ENCODE results near the gene NAT9. TPM values are rescaled to one million over a fixed set of nuclear protein-coding genes. Genes with fewer than 3 reads are reported as not detected.

Gene NAT9
- total and polyA plus RNA-seq, 9 donors, result 19.7 to 87.0 (median 56.5) TPM

GRCh38 chr17:74744349-74744713, 31.8 kb downstream of the NAT9 start:
- no peaks in the 10 kb centered on the region for H3K9me3 ChIP-seq
- 61 to 81% (median 71%) methylated on average over 2 of the region's 2 CpGs for WGBS, 3 donors
- TF ChIP-seq POLR2A (IDR thresholded peaks at IDR 0.05) (no peak), EP300 (IDR thresholded peaks at IDR 0.05) (no peak), CTCF (IDR thresholded peaks at IDR 0.05) (no peak)
- H3K36me3 ChIP-seq, result no peaks in the 10 kb centered on the region
- H3K4me3 ChIP-seq, result no peak overlapping the region
- H3K27ac ChIP-seq, result no peak overlapping the region
- no peaks in the 10 kb centered on the region for H3K27me3 ChIP-seq
- intact Hi-C loops (cut with DNase I), result loop anchor here in 1 of 4 donors (5.0 to 10.0 kb wide), 3 partner anchors 123 to 530 kb away; partner anchors contain the start of gene TTYH2
- H3K4me1 ChIP-seq (ENCODE audit: insufficient read depth), result peaks cover 1% of the 10 kb centered on the region
- DNase-seq, result no peak

GRCh38 chr17:74743755-74744154, 32.4 kb downstream of the NAT9 start:
- intact Hi-C loops (cut with DNase I), result loop anchor here in 1 of 4 donors (5.0 to 10.0 kb wide), 3 partner anchors 124 to 529 kb away; partner anchors contain the start of gene TTYH2
- no peak overlapping the region for H3K4me3 ChIP-seq

GRCh38 chr17:74742978-74743545, 33.1 kb downstream of the NAT9 start:
- Histone ChIP-seq H3K27ac (no peak overlapping the region), H3K27me3 (no peaks in the 10 kb centered on the region), H3K4me1 (ENCODE audit: insufficient read depth) (peaks cover 6% of the 10 kb centered on the region), H3K4me3 (no peak overlapping the region), H3K9me3 (no peaks in the 10 kb centered on the region), H3K36me3 (no peaks in the 10 kb centered on the region)
- DNase-seq, result no peak
- intact Hi-C loops (cut with DNase I), result loop anchor here in 1 of 4 donors (5.0 to 10.0 kb wide), 3 partner anchors 124 to 528 kb away; partner anchors contain the start of gene TTYH2
- WGBS, 3 donors, result 90 to 92% (median 91%) methylated on average over 9 of the region's 9 CpGs
- no peak for TF ChIP-seq CTCF (IDR thresholded peaks at IDR 0.05)
- TF ChIP-seq POLR2A (IDR thresholded peaks at IDR 0.05), result no peak
- TF ChIP-seq EP300 (IDR thresholded peaks at IDR 0.05), result no peak

More at GRCh38 chr17:74743755-74744154, 32.4 kb downstream of the NAT9 start:
- no peak overlapping the region for H3K27ac ChIP-seq
- peaks cover under 1% of the 10 kb centered on the region for H3K4me1 ChIP-seq (ENCODE audit: insufficient read depth)
- no peaks in the 10 kb centered on the region for H3K9me3 ChIP-seq
- no peak for TF ChIP-seq POLR2A (IDR thresholded peaks at IDR 0.05)
- no peak for TF ChIP-seq EP300 (IDR thresholded peaks at IDR 0.05)
- no peak for TF ChIP-seq CTCF (IDR thresholded peaks at IDR 0.05)
- no peaks in the 10 kb centered on the region for H3K36me3 ChIP-seq
- DNase-seq, result no peak
- no peaks in the 10 kb centered on the region for H3K27me3 ChIP-seq
- 36 to 64% (median 45%) methylated on average over 2 of the region's 2 CpGs for WGBS, 3 donors

- Histone ChIP-seq H3K9me3 (no peaks in the 10 kb centered on the region), H3K36me3 (no peaks in the 10 kb centered on the region), H3K27ac (no peak overlapping the region), H3K27me3 (no peaks in the 10 kb centered on the region), H3K4me3 (no peak overlapping the region), H3K4me1 (ENCODE audit: insufficient read depth) (peaks cover 12% of the 10 kb centered on the region)
- DNase-seq, result no peak
- WGBS, 3 donors, result 47 to 63% (median 51%) methylated on average over 4 of the region's 4 CpGs
- no peak for TF ChIP-seq CTCF (IDR thresholded peaks at IDR 0.05)
- TF ChIP-seq POLR2A (IDR thresholded peaks at IDR 0.05), result no peak
- TF ChIP-seq EP300 (IDR thresholded peaks at IDR 0.05), result no peak
- intact Hi-C loops (cut with DNase I), result loop anchor here in 1 of 4 donors (5.0 to 10.0 kb wide), 3 partner anchors 125 to 527 kb away; partner anchors contain the start of gene TTYH2
These were observed 34.0 kb downstream of the NAT9 start for GRCh38 chr17:74742153-74742515.
